Measurements from ENCODE around the gene ROPN1B.

ROPN1B gene

GRCh38 chr3:126005951-126006350 is 37.0 kb downstream of the ROPN1B start:
- no peak for FAIRE-seq

- FAIRE-seq: no peak
These were observed 39.2 kb downstream of the ROPN1B start for GRCh38 chr3:126008219-126008618.

GRCh38 chr3:126009181-126009580 is 40.2 kb downstream of the ROPN1B start:
- FAIRE-seq: no peak

- no peak for FAIRE-seq
These were observed 44.8 kb downstream of the ROPN1B start for GRCh38 chr3:126013751-126014156.

- no peak for FAIRE-seq
These were observed 45.3 kb downstream of the ROPN1B start for GRCh38 chr3:126014252-126014651.

GRCh38 chr3:126015075-126015474 is 46.1 kb downstream of the ROPN1B start:
- FAIRE-seq: no peak

- no peak for FAIRE-seq
These were observed 47.6 kb downstream of the ROPN1B start for GRCh38 chr3:126016616-126017015.

GRCh38 chr3:126017362-126017761 is 48.4 kb downstream of the ROPN1B start:
- FAIRE-seq: no peak

GRCh38 chr3:126018545-126018944 is 49.6 kb downstream of the ROPN1B start:
- FAIRE-seq: no peak

GRCh38 chr3:126018995-126019394 is 50.0 kb downstream of the ROPN1B start:
- FAIRE-seq: no peak

- FAIRE-seq: no peak
These were observed 50.7 kb downstream of the ROPN1B start for GRCh38 chr3:126019683-126020082.

GRCh38 chr3:126021224-126021623 is 52.2 kb downstream of the ROPN1B start:
- FAIRE-seq: no peak

GRCh38 chr3:126021702-126022101 is 52.7 kb downstream of the ROPN1B start:
- FAIRE-seq: no peak

- no peak for FAIRE-seq
These were observed 53.9 kb downstream of the ROPN1B start for GRCh38 chr3:126022741-126023359.

- no peak for FAIRE-seq
These were observed 54.4 kb downstream of the ROPN1B start for GRCh38 chr3:126023390-126023789.

GRCh38 chr3:126024049-126024854 is 55.3 kb downstream of the ROPN1B start:
- no peak for FAIRE-seq

GRCh38 chr3:126025116-126025729 is 56.2 kb downstream of the ROPN1B start:
- FAIRE-seq: no peak

GRCh38 chr3:126025862-126026261 is 56.9 kb downstream of the ROPN1B start:
- no peak for FAIRE-seq

GRCh38 chr3:126026277-126026751 is 57.3 kb downstream of the ROPN1B start:
- no peak for FAIRE-seq

GRCh38 chr3:126026761-126027160 is 57.8 kb downstream of the ROPN1B start:
- FAIRE-seq: no peak

- FAIRE-seq: no peak
These were observed 59.1 kb downstream of the ROPN1B start for GRCh38 chr3:126028096-126028495.

GRCh38 chr3:126029241-126029640 is 60.3 kb downstream of the ROPN1B start:
- FAIRE-seq: no peak

- FAIRE-seq: no peak
These were observed 61.5 kb downstream of the ROPN1B start for GRCh38 chr3:126030455-126030854.

- FAIRE-seq: no peak
These were observed 63.0 kb downstream of the ROPN1B start for GRCh38 chr3:126031981-126032471.
